Lung (tissue), 12 donors: ENCODE data around the gene CCDC92B. TPM values are rescaled to one million over a fixed set of nuclear protein-coding genes. Genes with fewer than 3 reads are reported as not detected.

Source experiments
- ATAC-seq: fragments of 200-7000 bp; cut with Tn5 transposase; one replicate; pipeline ENCODE4 v1.9.1; 2020; ENCODE audit warnings: moderate number of reproducible peaks; ENCODE audit not compliant: insufficient read depth, low FRiP score
- DNase-seq, 3 donors: peaks; one replicate each; pipeline ENCODE4 v3.0.0-alpha.2; 2013 to 2017
- H3K27ac ChIP-seq, 2 donors: one replicate each; pipeline ENCODE4 v1.5.1; 2013; ENCODE audit warnings: mild to moderate bottlenecking in 2 of 2, moderate library complexity in 2 of 2, control low read depth in 1 of 2, inconsistent platforms in 1 of 2, low read depth in 1 of 2, low read length in 1 of 2
- H3K27me3 ChIP-seq, 3 donors: one replicate each; pipeline ENCODE4 v1.5.1; 2013; ENCODE audit warnings: low read length in 2 of 3; ENCODE audit not compliant: control insufficient read depth in 3 of 3, insufficient read depth in 3 of 3
- H3K36me3 ChIP-seq, 4 donors: one replicate each; pipeline ENCODE4 v1.5.1; 2013; ENCODE audit warnings: low read length in 4 of 4, mild to moderate bottlenecking in 1 of 4, moderate library complexity in 1 of 4; ENCODE audit not compliant: control insufficient read depth in 4 of 4, insufficient read depth in 4 of 4
- H3K4me1 ChIP-seq, 5 donors: one replicate each; pipeline ENCODE4 v1.5.1; 2013; ENCODE audit warnings: low read length in 5 of 5, mild to moderate bottlenecking in 2 of 5, moderate library complexity in 1 of 5; ENCODE audit not compliant: control insufficient read depth in 5 of 5, insufficient read depth in 5 of 5
- H3K4me3 ChIP-seq: one replicate; pipeline ENCODE4 v1.5.1; 2013; ENCODE audit warnings: mild to moderate bottlenecking, control low read depth, moderate library complexity
- H3K9ac ChIP-seq, 2 donors: one replicate each; pipeline ENCODE4 v1.5.1; 2013; ENCODE audit warnings: low read length in 2 of 2, control low read depth in 1 of 2; ENCODE audit not compliant: insufficient read depth in 1 of 2
- H3K9me3 ChIP-seq, 4 donors: one replicate each; pipeline ENCODE4 v1.5.1; 2013; ENCODE audit warnings: low read length in 3 of 4, mild to moderate bottlenecking in 1 of 4, moderate library complexity in 1 of 4; ENCODE audit not compliant: control insufficient read depth in 4 of 4, insufficient read depth in 3 of 4
- WGBS, 2 donors: extraction: QIAGEN DNeasy Blood & Tissue Kit; methylation state at CpG; one replicate each; pipeline ENCODE4 v1.1.7; 2013; 5-methylcytosine and 5-hydroxymethylcytosine counted together
- polyA plus RNA-seq, 2 donors: library from polyadenylated mRNA; stranded (reverse); fragments of 200-250 nt; gene quantifications; one replicate each; pipeline ENCODE4 v1.2.1, GENCODE V29; 2013
- total RNA-seq, 2 donors: library from RNA; depleted of rRNA in 1 of 2; stranded (reverse); fragments of >200 nt in 1 of 2; gene quantifications; one replicate each; pipeline ENCODE4 v1.2.1, GENCODE V29; 2014 to 2021
- TF ChIP-seq, protein P1 (sequence below): IDR thresholded peaks from 2 replicates; pipeline ENCODE4 v1.5.1; 2012; ENCODE audit warnings: mild to moderate bottlenecking; ENCODE audit errors: control extremely low read depth, extremely low read depth
- donor health status: control.
- donor health status: control.
- donor health status: Bipolar disorder and iron deficiency.
- donor health status: healthy.
- donor health status: DM: yes; HTN: yes; CAD: no.

CCDC92B gene
- total and polyA plus RNA-seq, 4 donors, result 0.03 to 0.89 (median 0.08) TPM

DNA sequence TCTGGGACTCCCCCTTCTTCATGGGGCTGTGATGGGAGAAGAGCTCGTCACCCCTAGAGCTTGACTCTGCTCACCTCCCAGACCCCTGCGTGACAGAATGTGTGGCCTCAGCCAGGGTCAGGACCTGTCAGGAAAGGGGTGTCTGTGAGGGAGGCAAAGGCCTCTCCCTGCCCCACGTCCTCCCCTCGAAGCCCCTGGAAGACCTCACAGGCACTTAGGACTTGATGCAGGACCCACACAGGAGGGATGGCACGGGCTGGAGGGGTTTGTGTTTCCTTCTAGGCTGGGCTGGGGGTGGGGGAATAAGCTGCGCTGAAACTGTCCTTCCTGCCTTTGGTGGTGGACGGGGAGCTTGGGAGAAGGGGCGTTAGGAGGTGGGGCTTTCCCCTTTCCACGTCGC, 26.8 kb downstream of the CCDC92B start:
- TF ChIP-seq, protein P1, sequence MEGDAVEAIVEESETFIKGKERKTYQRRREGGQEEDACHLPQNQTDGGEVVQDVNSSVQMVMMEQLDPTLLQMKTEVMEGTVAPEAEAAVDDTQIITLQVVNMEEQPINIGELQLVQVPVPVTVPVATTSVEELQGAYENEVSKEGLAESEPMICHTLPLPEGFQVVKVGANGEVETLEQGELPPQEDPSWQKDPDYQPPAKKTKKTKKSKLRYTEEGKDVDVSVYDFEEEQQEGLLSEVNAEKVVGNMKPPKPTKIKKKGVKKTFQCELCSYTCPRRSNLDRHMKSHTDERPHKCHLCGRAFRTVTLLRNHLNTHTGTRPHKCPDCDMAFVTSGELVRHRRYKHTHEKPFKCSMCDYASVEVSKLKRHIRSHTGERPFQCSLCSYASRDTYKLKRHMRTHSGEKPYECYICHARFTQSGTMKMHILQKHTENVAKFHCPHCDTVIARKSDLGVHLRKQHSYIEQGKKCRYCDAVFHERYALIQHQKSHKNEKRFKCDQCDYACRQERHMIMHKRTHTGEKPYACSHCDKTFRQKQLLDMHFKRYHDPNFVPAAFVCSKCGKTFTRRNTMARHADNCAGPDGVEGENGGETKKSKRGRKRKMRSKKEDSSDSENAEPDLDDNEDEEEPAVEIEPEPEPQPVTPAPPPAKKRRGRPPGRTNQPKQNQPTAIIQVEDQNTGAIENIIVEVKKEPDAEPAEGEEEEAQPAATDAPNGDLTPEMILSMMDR, result no peak
- H3K27me3 ChIP-seq, result peaks cover 0 to 23% (median 15%) of the 10 kb centered on the region in 3 donors

DNA sequence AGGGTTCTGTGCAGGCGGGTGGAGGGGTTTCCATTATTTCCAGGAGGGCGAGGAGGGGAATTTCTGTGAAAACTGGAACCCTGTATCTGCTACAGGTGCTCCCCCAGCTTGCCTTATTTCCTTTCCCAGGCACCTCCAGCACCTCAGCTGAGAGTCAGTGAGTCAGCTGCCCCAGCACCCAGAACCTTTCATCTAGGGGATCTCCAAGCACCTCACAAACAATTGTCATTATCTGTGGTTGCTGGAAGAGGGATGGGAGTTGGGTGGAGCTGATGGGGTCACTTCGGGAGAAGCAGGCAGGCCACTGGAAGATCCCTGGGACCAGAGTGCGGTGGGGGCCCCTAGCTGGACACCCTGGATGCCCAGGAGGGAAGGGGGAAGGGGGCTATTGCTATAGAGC, 27.8 kb downstream of the CCDC92B start:
- ATAC-seq (no peak), DNase-seq (no peak)
- Histone ChIP-seq H3K9ac (no peak overlapping the region), H3K36me3 (no peaks in the 10 kb centered on the region), H3K27me3 (peaks cover 0 to 23% (median 11%) of the 10 kb centered on the region in 3 donors), H3K4me1 (peaks cover 0 to 3% (median 0%) of the 10 kb centered on the region in 5 donors), H3K4me3 (no peak overlapping the region), H3K9me3 (no peaks in the 10 kb centered on the region), H3K27ac (no peak overlapping the region)
- 69 to 74% methylated on average over 4 of the region's 4 CpGs for WGBS, 2 donors
- TF ChIP-seq, protein P1, result no peak

More for the DNA sequence above, 26.8 kb downstream of the CCDC92B start:
- Histone ChIP-seq H3K36me3 (no peaks in the 10 kb centered on the region), H3K27ac (no peak overlapping the region), H3K9me3 (no peaks in the 10 kb centered on the region), H3K4me3 (no peak overlapping the region), H3K4me1 (peaks cover 0 to 4% (median 0%) of the 10 kb centered on the region in 5 donors), H3K9ac (no peak overlapping the region)
- DNase-seq (no peak), ATAC-seq (no peak)
- 65 to 70% methylated on average over 10 of the region's 10 CpGs for WGBS, 2 donors

DNA sequence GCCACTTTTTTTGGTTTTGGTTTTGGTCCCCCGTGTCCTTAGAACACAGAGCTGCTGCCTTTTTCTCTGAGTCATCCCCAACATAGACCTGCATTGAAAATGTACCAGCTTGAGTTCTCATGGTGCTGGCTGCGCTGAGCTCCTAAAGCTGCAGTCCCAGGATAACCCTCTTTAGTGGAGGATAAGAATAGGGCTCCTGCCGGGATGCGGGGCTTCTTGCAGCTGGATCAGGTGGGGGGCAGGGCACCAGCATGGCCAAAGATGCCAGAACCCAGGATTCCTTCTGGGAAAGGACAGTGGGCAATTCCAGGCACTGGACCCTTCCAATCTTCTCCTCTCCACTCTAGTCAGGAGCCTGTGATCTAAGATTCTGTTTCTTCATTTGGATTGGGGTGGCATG, 29.6 kb downstream of the CCDC92B start:
- Histone ChIP-seq H3K36me3 (no peaks in the 10 kb centered on the region), H3K9ac (no peak overlapping the region), H3K9me3 (no peaks in the 10 kb centered on the region), H3K4me3 (no peak overlapping the region), H3K27ac (no peak overlapping the region), H3K27me3 (peaks cover 0 to 18% (median 2%) of the 10 kb centered on the region in 3 donors), H3K4me1 (peaks cover 0 to 3% (median 0%) of the 10 kb centered on the region in 5 donors)
- ATAC-seq (no peak), DNase-seq (no peak)
- WGBS, 2 donors, result 70 to 71% methylated on average over 4 of the region's 4 CpGs
- TF ChIP-seq, protein P1, result no peak
